CD4-positive, alpha-beta T cell treated with Interleukin-17A for 1 hour (primary cell): Measurements from ENCODE around the gene SPATA1.
A peak's percentile ranks its signal among the peaks of the same experiment; 100 is the strongest.
"Not testable (repeated sequence)": the region's sequence is repeated elsewhere in the genome, so short reads cannot be mapped to it uniquely, and the experiment has no call there.

Source experiments
- DNase-seq: peaks from one replicate; pipeline ENCODE4 v3.0.0-alpha.2; 2020

Gene SPATA1

GRCh38 chr1:84506002-84506728 is at the start of gene SPATA1, which contains the start of gene GNG5:
Gene SPATA1, plus strand, starts transcription at chr1:84506386. Its CDS starts 9,974 bp downstream, at chr1:84516360.
Gene GNG5, minus strand, starts transcription at chr1:84506581. Its CDS starts 490 bp downstream, at chr1:84506091.
- DNase-seq = peak; percentile 97

GRCh38 chr1:84462118-84462517 is 44.1 kb upstream of the SPATA1 start:
- no peak for DNase-seq

GRCh38 chr1:84467298-84467697 is 38.9 kb upstream of the SPATA1 start:
- DNase-seq = no peak

GRCh38 chr1:84476225-84476624 is 30.0 kb upstream of the SPATA1 start:
- DNase-seq = no peak

GRCh38 chr1:84478876-84479868 is 27.0 kb upstream of the SPATA1 start, which contains the start of gene RPF1:
Gene RPF1, plus strand, starts transcription at chr1:84479266. Its CDS starts 16 bp downstream, at chr1:84479282.
- peak; percentile 85 for DNase-seq

- no peak for DNase-seq
These were observed 26.2 kb upstream of the SPATA1 start for GRCh38 chr1:84479998-84480397.

- DNase-seq = no peak
These were observed 25.5 kb upstream of the SPATA1 start for GRCh38 chr1:84480650-84481049.

GRCh38 chr1:84481317-84481716 is 24.9 kb upstream of the SPATA1 start:
- no peak for DNase-seq

GRCh38 chr1:84488107-84488506 is 18.1 kb upstream of the SPATA1 start:
- DNase-seq = no peak

GRCh38 chr1:84489766-84490165 is 16.4 kb upstream of the SPATA1 start:
- DNase-seq = no peak

- no peak for DNase-seq
These were observed 13.5 kb upstream of the SPATA1 start for GRCh38 chr1:84492726-84493125.

GRCh38 chr1:84493747-84494146 is 12.4 kb upstream of the SPATA1 start:
- DNase-seq = no peak

- DNase-seq = no peak
These were observed 9.7 kb upstream of the SPATA1 start for GRCh38 chr1:84496498-84496897.

- DNase-seq = no peak
These were observed 8.4 kb upstream of the SPATA1 start for GRCh38 chr1:84497631-84498275.

GRCh38 chr1:84502927-84503326 is 3.3 kb upstream of the SPATA1 start:
- no peak for DNase-seq

- DNase-seq = peak; percentile 19
These were observed 1.4 kb upstream of the SPATA1 start for GRCh38 chr1:84504580-84505492.

GRCh38 chr1:84505493-84506001 is 639 bp upstream of the SPATA1 start:
- DNase-seq = no peak

GRCh38 chr1:84506729-84507453 is 705 bp downstream of the SPATA1 start:
- no peak for DNase-seq

GRCh38 chr1:84507887-84508286 is 1.7 kb downstream of the SPATA1 start:
- not testable (repeated sequence) for DNase-seq

GRCh38 chr1:84508510-84508909 is 2.3 kb downstream of the SPATA1 start:
- no peak for DNase-seq

- no peak for DNase-seq
These were observed 2.8 kb downstream of the SPATA1 start for GRCh38 chr1:84509029-84509428.
